ENCODE data around the gene KPNA5. TPM values are rescaled to one million over a fixed set of nuclear protein-coding genes. Genes with fewer than 3 reads are reported as not detected.
A peak's percentile ranks its signal among the peaks of the same experiment; 100 is the strongest.

KPNA5 gene
- total and polyA plus RNA-seq, 9 of the 15 experiments (the other 6 are each of a cell fraction or from before 2014, with no cell fraction given) = 3.2 to 10.3 (median 6.5) TPM

DNA sequence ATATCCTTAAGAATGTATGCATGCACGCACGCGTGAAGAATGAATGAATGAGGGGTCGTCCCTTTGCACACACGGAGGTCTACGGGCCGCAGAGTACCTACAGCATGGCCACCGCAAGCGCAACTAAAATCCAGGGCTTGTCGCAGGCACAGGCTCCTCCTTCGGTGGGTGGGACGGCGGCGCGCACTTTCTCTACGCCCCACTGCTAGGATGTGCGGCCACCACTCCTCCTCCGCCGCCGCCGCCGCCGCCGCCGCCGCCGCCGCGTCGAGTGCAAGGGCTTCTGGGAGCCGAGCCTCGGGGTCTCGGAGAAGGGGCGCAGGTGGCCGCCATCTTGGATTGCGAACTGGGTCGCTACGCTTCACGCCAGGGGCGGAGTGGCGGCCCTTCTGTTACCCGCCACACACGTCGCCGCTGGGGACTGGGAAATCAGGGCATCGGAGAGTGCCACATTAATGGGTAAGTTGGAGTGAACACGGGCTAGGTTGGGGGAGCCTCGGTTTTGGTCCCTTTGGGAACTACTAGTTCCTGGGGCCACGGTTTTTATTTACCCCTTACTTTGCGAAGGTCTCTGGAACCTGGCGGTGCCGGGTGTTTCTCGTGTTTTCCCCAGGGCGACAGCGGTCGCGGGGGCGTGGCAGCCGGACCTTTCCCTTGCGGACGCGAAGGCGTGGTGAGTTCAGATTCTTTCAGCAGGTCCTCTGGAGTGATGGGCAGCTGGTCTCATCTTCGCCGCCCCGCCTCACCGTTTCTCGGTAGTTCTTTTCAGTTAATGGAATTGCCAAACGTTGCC, at the start of gene KPNA5 (continued):
- TF ChIP-seq, protein P1, sequence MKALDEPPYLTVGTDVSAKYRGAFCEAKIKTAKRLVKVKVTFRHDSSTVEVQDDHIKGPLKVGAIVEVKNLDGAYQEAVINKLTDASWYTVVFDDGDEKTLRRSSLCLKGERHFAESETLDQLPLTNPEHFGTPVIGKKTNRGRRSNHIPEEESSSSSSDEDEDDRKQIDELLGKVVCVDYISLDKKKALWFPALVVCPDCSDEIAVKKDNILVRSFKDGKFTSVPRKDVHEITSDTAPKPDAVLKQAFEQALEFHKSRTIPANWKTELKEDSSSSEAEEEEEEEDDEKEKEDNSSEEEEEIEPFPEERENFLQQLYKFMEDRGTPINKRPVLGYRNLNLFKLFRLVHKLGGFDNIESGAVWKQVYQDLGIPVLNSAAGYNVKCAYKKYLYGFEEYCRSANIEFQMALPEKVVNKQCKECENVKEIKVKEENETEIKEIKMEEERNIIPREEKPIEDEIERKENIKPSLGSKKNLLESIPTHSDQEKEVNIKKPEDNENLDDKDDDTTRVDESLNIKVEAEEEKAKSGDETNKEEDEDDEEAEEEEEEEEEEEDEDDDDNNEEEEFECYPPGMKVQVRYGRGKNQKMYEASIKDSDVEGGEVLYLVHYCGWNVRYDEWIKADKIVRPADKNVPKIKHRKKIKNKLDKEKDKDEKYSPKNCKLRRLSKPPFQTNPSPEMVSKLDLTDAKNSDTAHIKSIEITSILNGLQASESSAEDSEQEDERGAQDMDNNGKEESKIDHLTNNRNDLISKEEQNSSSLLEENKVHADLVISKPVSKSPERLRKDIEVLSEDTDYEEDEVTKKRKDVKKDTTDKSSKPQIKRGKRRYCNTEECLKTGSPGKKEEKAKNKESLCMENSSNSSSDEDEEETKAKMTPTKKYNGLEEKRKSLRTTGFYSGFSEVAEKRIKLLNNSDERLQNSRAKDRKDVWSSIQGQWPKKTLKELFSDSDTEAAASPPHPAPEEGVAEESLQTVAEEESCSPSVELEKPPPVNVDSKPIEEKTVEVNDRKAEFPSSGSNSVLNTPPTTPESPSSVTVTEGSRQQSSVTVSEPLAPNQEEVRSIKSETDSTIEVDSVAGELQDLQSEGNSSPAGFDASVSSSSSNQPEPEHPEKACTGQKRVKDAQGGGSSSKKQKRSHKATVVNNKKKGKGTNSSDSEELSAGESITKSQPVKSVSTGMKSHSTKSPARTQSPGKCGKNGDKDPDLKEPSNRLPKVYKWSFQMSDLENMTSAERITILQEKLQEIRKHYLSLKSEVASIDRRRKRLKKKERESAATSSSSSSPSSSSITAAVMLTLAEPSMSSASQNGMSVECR (CRISPR knock-in tag; IDR thresholded peaks at IDR 0.05) = peak; percentile 63
- TF ChIP-seq ZC3H4 (CRISPR knock-in tag; IDR thresholded peaks at IDR 0.05; ENCODE audit: borderline replicate concordance) (no peak), MTA1 (IDR thresholded peaks at IDR 0.05; ENCODE audit: borderline replicate concordance) (no peak), HIVEP1 (CRISPR knock-in tag; IDR thresholded peaks at IDR 0.05) (0 out of 2 replicates have a peak, but pooled peaks have one; percentile 40), GATAD2A (IDR thresholded peaks at IDR 0.05) (0 out of 2 replicates have a peak, but pooled peaks have one; percentile 86), ZNF12 (CRISPR knock-in tag; IDR thresholded peaks at IDR 0.05) (no peak), MAFF (IDR thresholded peaks at IDR 0.05; ENCODE audit: low read length) (no peak), SUPT5H (IDR thresholded peaks at IDR 0.05) (peak; percentile 96), GABPB1 (CRISPR knock-in tag; IDR thresholded peaks at IDR 0.05) (peak; percentile 72), ZNF76 (CRISPR knock-in tag; IDR thresholded peaks at IDR 0.05; ENCODE audit: borderline replicate concordance) (peak; percentile 28; the same call in 1 of the 2 replicates), CXXC5 (CRISPR knock-in tag; IDR thresholded peaks at IDR 0.05) (peak; percentile 84), ZNF133 (CRISPR knock-in tag; IDR thresholded peaks at IDR 0.05) (no peak), POLR3A (IDR thresholded peaks at IDR 0.05; ENCODE audit: borderline replicate concordance, extremely low read depth, insufficient read depth, insufficient read length) (no peak), TBL1XR1 (IDR thresholded peaks at IDR 0.05; ENCODE audit: low read length in 2 of 2) (peak in 1 of 2 experiments; percentile 11; a peak in 1 of 4 replicates), L3MBTL2 (IDR thresholded peaks at IDR 0.05) (peak; percentile 77), JUNB (CRISPR knock-in tag; conservative IDR thresholded peaks at IDR 0.05) (no peak), JUND (IDR thresholded peaks at IDR 0.05; ENCODE audit: borderline replicate concordance, low read depth, low read length) (0 out of 2 replicates have a peak, but pooled peaks have one; percentile 2), JUND (tag; IDR thresholded peaks at IDR 0.05; ENCODE audit: borderline replicate concordance, low read depth, low read length) (no peak)
- TF ChIP-seq, protein P2, sequence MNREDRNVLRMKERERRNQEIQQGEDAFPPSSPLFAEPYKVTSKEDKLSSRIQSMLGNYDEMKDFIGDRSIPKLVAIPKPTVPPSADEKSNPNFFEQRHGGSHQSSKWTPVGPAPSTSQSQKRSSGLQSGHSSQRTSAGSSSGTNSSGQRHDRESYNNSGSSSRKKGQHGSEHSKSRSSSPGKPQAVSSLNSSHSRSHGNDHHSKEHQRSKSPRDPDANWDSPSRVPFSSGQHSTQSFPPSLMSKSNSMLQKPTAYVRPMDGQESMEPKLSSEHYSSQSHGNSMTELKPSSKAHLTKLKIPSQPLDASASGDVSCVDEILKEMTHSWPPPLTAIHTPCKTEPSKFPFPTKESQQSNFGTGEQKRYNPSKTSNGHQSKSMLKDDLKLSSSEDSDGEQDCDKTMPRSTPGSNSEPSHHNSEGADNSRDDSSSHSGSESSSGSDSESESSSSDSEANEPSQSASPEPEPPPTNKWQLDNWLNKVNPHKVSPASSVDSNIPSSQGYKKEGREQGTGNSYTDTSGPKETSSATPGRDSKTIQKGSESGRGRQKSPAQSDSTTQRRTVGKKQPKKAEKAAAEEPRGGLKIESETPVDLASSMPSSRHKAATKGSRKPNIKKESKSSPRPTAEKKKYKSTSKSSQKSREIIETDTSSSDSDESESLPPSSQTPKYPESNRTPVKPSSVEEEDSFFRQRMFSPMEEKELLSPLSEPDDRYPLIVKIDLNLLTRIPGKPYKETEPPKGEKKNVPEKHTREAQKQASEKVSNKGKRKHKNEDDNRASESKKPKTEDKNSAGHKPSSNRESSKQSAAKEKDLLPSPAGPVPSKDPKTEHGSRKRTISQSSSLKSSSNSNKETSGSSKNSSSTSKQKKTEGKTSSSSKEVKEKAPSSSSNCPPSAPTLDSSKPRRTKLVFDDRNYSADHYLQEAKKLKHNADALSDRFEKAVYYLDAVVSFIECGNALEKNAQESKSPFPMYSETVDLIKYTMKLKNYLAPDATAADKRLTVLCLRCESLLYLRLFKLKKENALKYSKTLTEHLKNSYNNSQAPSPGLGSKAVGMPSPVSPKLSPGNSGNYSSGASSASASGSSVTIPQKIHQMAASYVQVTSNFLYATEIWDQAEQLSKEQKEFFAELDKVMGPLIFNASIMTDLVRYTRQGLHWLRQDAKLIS (CRISPR knock-in tag; IDR thresholded peaks at IDR 0.05) = peak; percentile 95
- TF ChIP-seq, protein P3, sequence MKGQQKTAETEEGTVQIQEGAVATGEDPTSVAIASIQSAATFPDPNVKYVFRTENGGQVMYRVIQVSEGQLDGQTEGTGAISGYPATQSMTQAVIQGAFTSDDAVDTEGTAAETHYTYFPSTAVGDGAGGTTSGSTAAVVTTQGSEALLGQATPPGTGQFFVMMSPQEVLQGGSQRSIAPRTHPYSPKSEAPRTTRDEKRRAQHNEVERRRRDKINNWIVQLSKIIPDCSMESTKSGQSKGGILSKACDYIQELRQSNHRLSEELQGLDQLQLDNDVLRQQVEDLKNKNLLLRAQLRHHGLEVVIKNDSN (CRISPR knock-in tag; IDR thresholded peaks at IDR 0.05) = no peak
